GM12878 (cell line): Measurements from ENCODE around the gene IER3. TPM values are rescaled to one million over a fixed set of nuclear protein-coding genes. Genes with fewer than 3 reads are reported as not detected.
"Not testable (repeated sequence)": the region's sequence is repeated elsewhere in the genome, so short reads cannot be mapped to it uniquely, and the experiment has no call there.

Source experiments
- ATAC-seq: fragments of 200-7000 bp; cut with Tn5 transposase; 3 replicates; pipeline ENCODE4 v1.9.1; 2020; ENCODE audit warnings: mild to moderate bottlenecking, moderate library complexity
- BruUV-seq: library from RNA; stranded (reverse); fragments of 400-500 nt; replicated peaks from 2 replicates; lab custom pipeline; 2021; lab: Mats Ljungman, UMichigan
- CTCF ChIA-PET: fragments of 300-600 bp; sonication (Branson Sonifier 250); formaldehyde crosslinking; extraction: SDS; loops from one replicate; lab custom pipeline; 2021; ENCODE audit warnings: inconsistent platforms; lab: Yijun Ruan, JAX
- POLR2A ChIA-PET: fragments of 350-600 bp; formaldehyde crosslinking; extraction: SDS; loops from one replicate; lab custom pipeline; 2021; ENCODE audit warnings: inconsistent platforms; lab: Charles Lee
- RAD21 ChIA-PET: fragments of 300-600 bp; sonication (Branson Sonifier 250); formaldehyde crosslinking; loops from one replicate; lab custom pipeline; 2023; ENCODE audit warnings: antibody characterized with exemption; ENCODE audit not compliant: unreplicated experiment; lab: Charles Lee
- SMC1A ChIA-PET: fragments of 300-600 bp; sonication (Branson Sonifier 250); formaldehyde crosslinking; loops from one replicate; lab custom pipeline; 2023; ENCODE audit not compliant: unreplicated experiment, uncharacterized antibody; lab: Charles Lee
- DNase-seq: peaks from one replicate; pipeline ENCODE4 v3.0.0-alpha.2; 2011; ENCODE audit warnings: low read depth, low spot score
- FAIRE-seq: peaks from 3 replicates; lab custom pipeline; 2011; peaks lifted over from hg19 to GRCh38; lab: Jason Lieb, UNC
- H2AFZ ChIP-seq: 2 replicates; pipeline ENCODE4 v1.6.0; 2011; ENCODE audit warnings: low read depth, low read length, control low read depth; ENCODE audit not compliant: control insufficient read depth
- H3K27ac ChIP-seq: 2 replicates; pipeline ENCODE4 v1.5.1; 2011; ENCODE audit warnings: control low read depth; ENCODE audit not compliant: control insufficient read depth, insufficient read depth
- H3K27me3 ChIP-seq, 2 experiments: replicated peaks in 1 of 2; 2 replicates each; pipeline versions ENCODE4 v1.6.0 to v1.6.1; 2011; ENCODE audit warnings: low read length in 1 of 2; ENCODE audit not compliant: control insufficient read depth in 2 of 2, insufficient read depth in 2 of 2
- H3K36me3 ChIP-seq, 2 experiments: 2 replicates each; pipeline ENCODE4 v1.5.1; 2011; ENCODE audit warnings: low read length in 1 of 2; ENCODE audit not compliant: control insufficient read depth in 2 of 2, insufficient read depth in 2 of 2
- H3K4me1 ChIP-seq: 2 replicates; pipeline ENCODE4 v1.6.1; 2011; ENCODE audit warnings: mild to moderate bottlenecking, low read length, moderate library complexity, mixed read lengths; ENCODE audit not compliant: control insufficient read depth, insufficient read depth
- H3K4me2 ChIP-seq: 2 replicates; pipeline ENCODE4 v1.6.0; 2011; ENCODE audit warnings: control low read depth; ENCODE audit not compliant: control insufficient read depth, insufficient read depth
- H3K4me3 ChIP-seq: fragments of 200-600 bp; sonication (generic); 2 replicates; pipeline ENCODE4 v1.5.1; 2016
- H3K79me2 ChIP-seq: 2 replicates; pipeline ENCODE4 v1.6.0; 2011; ENCODE audit warnings: low read length; ENCODE audit not compliant: control insufficient read depth, insufficient read depth
- H3K9ac ChIP-seq: 2 replicates; pipeline ENCODE4 v1.8.0; 2011; ENCODE audit warnings: low read length, control low read depth, mixed read lengths; ENCODE audit not compliant: control insufficient read depth, insufficient read depth
- H3K9me3 ChIP-seq: replicated peaks from 3 replicates; pipeline ENCODE4 v1.5.1; 2011; ENCODE audit warnings: mild to moderate bottlenecking, low read length; ENCODE audit not compliant: control insufficient read depth, insufficient read depth
- H4K20me1 ChIP-seq: 2 replicates; pipeline ENCODE4 v1.6.0; 2011; ENCODE audit not compliant: control insufficient read depth, insufficient read depth
- BHLHE40 ChIP-seq, 2 experiments: fragments of 450-650 bp in 1 of 2; IDR thresholded peaks; 2 replicates each; pipeline ENCODE4 v1.6.1; 2011 to 2017; ENCODE audit warnings: low read depth in 2 of 2, borderline replicate concordance in 1 of 2, improper control_type of control experiment in 1 of 2, low read length in 1 of 2, mild to moderate bottlenecking in 1 of 2
- HDGF ChIP-seq: fragments of 450-650 bp; IDR thresholded peaks from 2 replicates; pipeline ENCODE4 v1.6.1; 2016; ENCODE audit warnings: antibody characterized with exemption
- PBX3 ChIP-seq: IDR thresholded peaks from 2 replicates; pipeline ENCODE4 v1.6.1; 2011; ENCODE audit warnings: mild to moderate bottlenecking, low read depth, low read length, moderate library complexity; ENCODE audit not compliant: insufficient replicate concordance
- SP1 ChIP-seq: IDR thresholded peaks from one replicate; pipeline ENCODE4 v1.6.1; 2011; ENCODE audit warnings: low read depth, low read length
- WGBS: methylation state at CpG from one replicate; pipeline ENCODE4 v1.1.6; 2016; ENCODE audit warnings: low lambda C conversion rate; ENCODE audit not compliant: insufficient replicate concordance, insufficient coverage; ENCODE audit errors: missing lambda C conversion rate; 5-methylcytosine and 5-hydroxymethylcytosine counted together
- in situ Hi-C: fragments of 300-500 bp; cut with MboI; formaldehyde crosslinking; loops from 9 replicates; pipeline ENCODE4 v1.14.3; 2018; ENCODE audit warnings: mixed read lengths
- intact Hi-C: fragments of 100-400 bp; cut with micrococcal nuclease; formaldehyde crosslinking; loops from one replicate; pipeline ENCODE4 v1.14.2; 2022; ENCODE audit not compliant: unreplicated experiment
- polyA plus RNA-seq, 11 experiments: library from polyadenylated mRNA; depleted of rRNA in 4 of 11; unstranded in 6 of 11; stranded (reverse) in 5 of 11; fragments of >200 nt; fragmentation: Nextera tagmentation in 4 of 11; fragmentation: Illumina TruSeq in 1 of 11; extraction: Ambion mirVana in 4 of 11; extraction: Trizol in 1 of 11; gene quantifications; 1 replicate in 1 of 11; 2 replicates in 10 of 11; pipeline versions ENCODE4 v1.2.1 to v1.2.3, GENCODE V29; 2011 to 2016; ENCODE audit warnings: inconsistent platforms in 2 of 11, missing spikeins in 2 of 11, low read depth in 1 of 11
- total RNA-seq, 4 experiments: library from RNA; depleted of rRNA in 3 of 4; stranded (reverse); fragments of >200 nt in 3 of 4; fragmentation: Illumina TruSeq in 1 of 4; extraction: Trizol in 1 of 4; gene quantifications; 2 replicates each; pipeline versions ENCODE4 v1.2.1 to v1.2.3, GENCODE V29; 2013 to 2021

Gene IER3
- total and polyA plus RNA-seq, 10 of the 15 experiments (the other 5 are each of a cell fraction or from before 2014, with no cell fraction given) = 1.9 to 100 (median 32.3) TPM

- TF ChIP-seq PBX3 (no peak), SP1 (peak; percentile 35)
- TF ChIP-seq, all 136 proteins: peak for 39
These were observed 23.0 kb upstream of the IER3 start (continued) for GRCh38 chr6:30767158-30767943.

- intact Hi-C loops = no loop called here
- RAD21 ChIA-PET = interaction anchor here (1.0 to 7.4 kb wide), 20 partner anchors 8 to 147 kb away, joined by 3 to 98 read pairs (median 6); partner anchors contain the start of genes IER3 and VARS2
- POLR2A ChIA-PET = interaction anchor here (0.6 to 6.2 kb wide), 11 partner anchors 9 to 61 kb away, joined by 3 to 89 read pairs (median 7); partner anchors contain the start of gene FLOT1
- SMC1A ChIA-PET = interaction anchor here (0.9 to 9.7 kb wide), 20 partner anchors 8 to 151 kb away, joined by 3 to 217 read pairs (median 7); partner anchors contain the start of genes FLOT1, IER3 and VARS2
- no TSS peak for BruUV-seq
- WGBS = 85% methylated on average over 6 of the region's 6 CpGs
- Histone ChIP-seq H3K79me2 (no peaks in the 10 kb centered on the region), H3K4me1 (peaks cover 33% of the 10 kb centered on the region), H2AFZ (no peak overlapping the region), H3K9ac (peak overlapping the region; percentile 24; the same call in 1 of the 2 replicates), H3K27ac (peak overlapping the region; percentile 51), H3K27me3 (no peaks in the 10 kb centered on the region), H3K4me3 (no peak overlapping the region), H3K9me3 (no peaks in the 10 kb centered on the region; the same call in 2 of the 3 replicates), H3K36me3 (no peaks in the 10 kb centered on the region), H4K20me1 (no peaks in the 10 kb centered on the region), H3K4me2 (peak overlapping the region; percentile 46; the same call in 1 of the 2 replicates)
- ATAC-seq = no peak
- no peak for DNase-seq
- in situ Hi-C loops = no loop called here
- peak; percentile 37; the same call in 1 of the 2 replicates for TF ChIP-seq HDGF
- TF ChIP-seq BHLHE40 (IDR thresholded peaks at IDR 0.05; ENCODE audit: borderline replicate concordance in 1 of 2, low read depth in 2 of 2, low read length in 1 of 2) = no peak
- FAIRE-seq = no peak
- CTCF ChIA-PET = interaction anchor here (0.9 to 5.0 kb wide), 18 partner anchors 9 to 320 kb away, joined by 3 to 39 read pairs (median 4); partner anchors contain the start of genes IER3 and MDC1
These were observed 22.3 kb upstream of the IER3 start for GRCh38 chr6:30766461-30767157.

- in situ Hi-C loops, H4K20me1 ChIP-seq, H3K9ac ChIP-seq, H3K9me3 ChIP-seq, H3K27ac ChIP-seq, H3K4me3 ChIP-seq, H3K79me2 ChIP-seq, DNase-seq, ATAC-seq, H3K27me3 ChIP-seq, BruUV-seq, H3K36me3 ChIP-seq, intact Hi-C loops, FAIRE-seq, H3K4me2 ChIP-seq, H2AFZ ChIP-seq: not testable (repeated sequence)
- ChIA-PET CTCF (interaction anchor here (1.0 to 5.0 kb wide), 7 partner anchors 8 to 63 kb away, joined by 3 to 39 read pairs (median 10); no protein-coding TSS in a partner anchor), SMC1A (interaction anchor here (1.3 to 9.7 kb wide), 9 partner anchors 11 to 149 kb away, joined by 3 to 217 read pairs (median 22); partner anchors contain the start of genes FLOT1 and VARS2), RAD21 (interaction anchor here (1.0 to 7.4 kb wide), 9 partner anchors 16 to 62 kb away, joined by 3 to 98 read pairs (median 12); partner anchors contain the start of gene IER3), POLR2A (interaction anchor here (1.1 to 6.2 kb wide), 5 partner anchors 7 to 78 kb away, joined by 4 to 89 read pairs (median 42); partner anchors contain the start of gene FLOT1)
- WGBS = 75% methylated on average over 1 of the region's 1 CpG
- peaks cover 33% of the 10 kb centered on the region for H3K4me1 ChIP-seq
These were observed 21.1 kb upstream of the IER3 start for GRCh38 chr6:30765495-30765894.
